ENCODE measurements around the gene TBC1D24.
"Not testable (repeated sequence)": the region's sequence is repeated elsewhere in the genome, so short reads cannot be mapped to it uniquely, and the experiment has no call there.

TBC1D24 gene

GRCh38 chr16:2436110-2436509 lies 38.8 kb upstream of the TBC1D24 start:
- no peak for DNase-seq
- Histone ChIP-seq H3K27ac (no peak overlapping the region), H3K4me3 (ENCODE audit: low read depth, low read length) (no peak overlapping the region), H3K36me3 (peaks cover 92% of the 10 kb centered on the region), H3K9me3 (ENCODE audit: severe bottlenecking) (no peaks in the 10 kb centered on the region), H3K27me3 (ENCODE audit: insufficient read depth, low read depth, severe bottlenecking) (no peaks in the 10 kb centered on the region)
- TF ChIP-seq CTCF (IDR thresholded peaks at IDR 0.05; ENCODE audit: low read depth, low read length), result no peak

GRCh38 chr16:2437032-2437790 lies 37.7 kb upstream of the TBC1D24 start:
- no peak for TF ChIP-seq CTCF (IDR thresholded peaks at IDR 0.05; ENCODE audit: low read depth, low read length)
- H3K4me3 ChIP-seq (ENCODE audit: low read depth, low read length), result no peak overlapping the region
- H3K36me3 ChIP-seq, result peaks cover 90% of the 10 kb centered on the region
- no peak overlapping the region for H3K27ac ChIP-seq
- H3K27me3 ChIP-seq (ENCODE audit: insufficient read depth, low read depth, severe bottlenecking), result no peaks in the 10 kb centered on the region
- DNase-seq, result no peak
- no peaks in the 10 kb centered on the region for H3K9me3 ChIP-seq (ENCODE audit: severe bottlenecking)

GRCh38 chr16:2438121-2438520 lies 36.8 kb upstream of the TBC1D24 start:
- no peak overlapping the region for H3K4me3 ChIP-seq (ENCODE audit: low read depth, low read length)
- peaks cover 82% of the 10 kb centered on the region for H3K36me3 ChIP-seq
- TF ChIP-seq CTCF (IDR thresholded peaks at IDR 0.05; ENCODE audit: low read depth, low read length), result no peak
- DNase-seq, result no peak
- H3K9me3 ChIP-seq (ENCODE audit: severe bottlenecking), result no peaks in the 10 kb centered on the region
- H3K27ac ChIP-seq, result no peak overlapping the region
- H3K27me3 ChIP-seq (ENCODE audit: insufficient read depth, low read depth, severe bottlenecking), result no peaks in the 10 kb centered on the region

- H3K27ac ChIP-seq, result no peak overlapping the region
- H3K4me3 ChIP-seq (ENCODE audit: low read depth, low read length), result no peak overlapping the region
- TF ChIP-seq CTCF (IDR thresholded peaks at IDR 0.05; ENCODE audit: low read depth, low read length), result no peak
- DNase-seq, result no peak
- no peaks in the 10 kb centered on the region for H3K27me3 ChIP-seq (ENCODE audit: insufficient read depth, low read depth, severe bottlenecking)
- no peaks in the 10 kb centered on the region for H3K9me3 ChIP-seq (ENCODE audit: severe bottlenecking)
- peaks cover 80% of the 10 kb centered on the region for H3K36me3 ChIP-seq
Measured at GRCh38 chr16:2439598-2439997, 35.3 kb upstream of the TBC1D24 start.

GRCh38 chr16:2441143-2441804 lies 33.7 kb upstream of the TBC1D24 start:
- not testable (repeated sequence) for H3K27ac ChIP-seq; H3K4me3 ChIP-seq (ENCODE audit: low read depth, low read length); DNase-seq; H3K27me3 ChIP-seq (ENCODE audit: insufficient read depth, low read depth, severe bottlenecking); H3K9me3 ChIP-seq (ENCODE audit: severe bottlenecking)
- peaks cover 85% of the 10 kb centered on the region for H3K36me3 ChIP-seq

- no peak overlapping the region for H3K4me3 ChIP-seq (ENCODE audit: low read depth, low read length)
- no peak overlapping the region for H3K27ac ChIP-seq
- TF ChIP-seq CTCF (IDR thresholded peaks at IDR 0.05; ENCODE audit: low read depth, low read length), result no peak
- peaks cover 85% of the 10 kb centered on the region for H3K36me3 ChIP-seq
- H3K27me3 ChIP-seq (ENCODE audit: insufficient read depth, low read depth, severe bottlenecking), result no peaks in the 10 kb centered on the region
- DNase-seq, result no peak
- no peaks in the 10 kb centered on the region for H3K9me3 ChIP-seq (ENCODE audit: severe bottlenecking)
Measured at GRCh38 chr16:2443555-2443954, 31.4 kb upstream of the TBC1D24 start.
